Activated CD4-positive, CD25-positive, alpha-beta regulatory T cell treated with anti-CD3 and anti-CD28 coated beads, Interleukin-2, amount 50 U/mL, for 24 hours (primary cell): ENCODE results near the gene TBC1D14.
A peak's percentile ranks its signal among the peaks of the same experiment; 100 is the strongest.

Experiments used
- ATAC-seq, 2 donors: fragments of 150-1000 bp; cut with Tn5 transposase; one replicate each; pipeline ENCODE4 v1.10.0; 2021; ENCODE audit warnings: mild to moderate bottlenecking in 1 of 2, moderate library complexity in 1 of 2

Gene TBC1D14

DNA sequence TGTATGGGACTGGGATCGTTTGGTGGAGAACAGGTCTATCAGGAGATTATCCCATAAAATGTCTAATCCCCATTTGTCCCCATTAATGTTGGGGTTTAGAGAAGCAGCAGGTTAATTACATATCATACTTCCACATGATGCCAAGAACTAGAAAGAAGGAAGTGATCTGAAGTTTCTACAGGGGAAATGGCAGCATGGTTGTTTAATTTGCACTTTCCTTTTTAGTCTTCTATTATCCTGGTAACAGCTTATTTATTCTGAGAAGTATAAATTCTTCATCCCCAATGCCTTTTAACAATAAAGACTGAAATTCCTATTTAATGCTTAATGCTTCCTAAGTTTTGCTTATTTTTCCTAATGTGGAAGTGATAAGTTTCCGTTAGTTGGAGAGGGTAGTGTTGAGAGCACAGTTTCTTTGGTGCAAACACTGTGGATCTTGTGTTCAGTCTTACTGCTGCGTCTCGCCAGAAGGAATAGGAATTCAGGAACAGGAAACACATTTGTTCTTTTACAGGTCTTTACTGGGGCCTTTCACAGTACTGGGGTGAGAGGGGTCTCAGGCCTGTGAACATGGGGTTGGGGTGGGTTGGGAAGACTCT, 74.0 kb downstream of the TBC1D14 start:
- ATAC-seq, result no peak

DNA sequence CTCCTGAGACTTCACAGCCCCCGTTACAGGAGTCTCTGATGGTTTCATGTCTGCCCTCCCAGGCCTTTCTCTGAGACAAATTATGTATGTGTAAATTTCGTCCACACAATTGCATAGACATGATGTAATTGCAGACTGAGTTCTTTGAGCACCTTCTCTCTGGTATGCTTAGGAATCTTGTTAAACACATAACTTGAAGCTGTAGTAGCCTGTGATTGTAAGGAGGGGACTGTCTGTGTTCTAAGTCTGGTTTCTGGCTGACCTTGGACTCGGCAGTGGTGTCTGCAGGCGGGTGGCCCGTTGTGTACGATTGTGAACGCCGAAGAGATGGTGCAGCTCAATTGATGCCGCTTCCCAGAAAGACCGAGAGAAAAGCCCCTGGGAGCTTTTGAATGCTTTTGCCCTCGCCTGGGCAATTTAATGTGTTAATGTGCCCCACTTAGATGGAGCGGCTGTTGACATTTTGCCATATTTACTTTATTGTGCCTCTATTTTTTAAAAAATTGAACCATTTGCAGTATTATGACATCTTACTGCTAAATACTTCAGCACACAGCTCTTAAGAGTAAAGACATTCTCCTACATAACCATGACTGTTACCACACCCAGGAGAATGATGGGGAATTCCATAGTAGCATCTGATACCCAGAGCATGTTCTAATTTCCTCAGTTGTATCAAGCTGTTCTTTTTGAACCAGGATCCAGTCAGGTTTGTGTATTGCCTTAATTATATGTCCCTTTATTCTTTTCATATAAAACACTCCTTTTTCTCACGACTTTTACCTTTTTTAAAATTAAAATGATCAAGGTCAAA, 75.2 kb downstream of the TBC1D14 start:
- ATAC-seq, result no peak

DNA sequence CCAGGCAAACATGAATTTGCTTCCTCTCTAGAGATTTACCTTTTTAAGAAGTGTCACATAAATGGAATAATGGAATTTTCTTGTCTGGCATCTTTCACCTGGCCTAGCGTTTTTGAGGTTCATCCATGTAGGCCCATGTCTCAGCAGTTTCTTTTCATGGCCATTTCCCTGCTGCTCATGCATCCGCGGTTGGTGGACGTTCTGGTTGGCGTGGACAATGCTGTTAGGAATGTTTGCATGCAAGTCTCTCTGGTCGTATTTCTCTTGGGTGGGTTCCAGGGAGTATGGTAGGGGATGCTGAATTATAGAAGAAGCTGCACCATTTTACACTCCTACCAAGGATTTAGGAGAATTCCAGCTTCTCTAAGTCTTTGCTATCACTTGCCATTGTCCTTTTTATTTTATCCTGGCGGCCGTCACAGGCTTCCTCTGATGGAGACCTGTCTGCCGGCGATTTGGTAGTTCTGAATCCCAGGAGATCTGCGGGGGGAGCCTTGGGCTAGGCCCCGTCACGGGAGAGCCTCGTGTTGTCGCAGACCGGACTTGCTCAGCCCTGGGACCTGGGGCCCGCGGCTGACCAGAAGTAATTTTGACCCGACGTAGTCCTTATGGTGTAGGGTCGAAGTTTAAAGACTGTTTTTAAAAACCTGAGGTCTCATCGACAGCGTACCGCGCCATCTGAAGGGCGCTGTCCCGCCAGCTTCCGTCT, 76.6 kb downstream of the TBC1D14 start:
- ATAC-seq, result peak in 1 of 2 donors; percentile 1

DNA sequence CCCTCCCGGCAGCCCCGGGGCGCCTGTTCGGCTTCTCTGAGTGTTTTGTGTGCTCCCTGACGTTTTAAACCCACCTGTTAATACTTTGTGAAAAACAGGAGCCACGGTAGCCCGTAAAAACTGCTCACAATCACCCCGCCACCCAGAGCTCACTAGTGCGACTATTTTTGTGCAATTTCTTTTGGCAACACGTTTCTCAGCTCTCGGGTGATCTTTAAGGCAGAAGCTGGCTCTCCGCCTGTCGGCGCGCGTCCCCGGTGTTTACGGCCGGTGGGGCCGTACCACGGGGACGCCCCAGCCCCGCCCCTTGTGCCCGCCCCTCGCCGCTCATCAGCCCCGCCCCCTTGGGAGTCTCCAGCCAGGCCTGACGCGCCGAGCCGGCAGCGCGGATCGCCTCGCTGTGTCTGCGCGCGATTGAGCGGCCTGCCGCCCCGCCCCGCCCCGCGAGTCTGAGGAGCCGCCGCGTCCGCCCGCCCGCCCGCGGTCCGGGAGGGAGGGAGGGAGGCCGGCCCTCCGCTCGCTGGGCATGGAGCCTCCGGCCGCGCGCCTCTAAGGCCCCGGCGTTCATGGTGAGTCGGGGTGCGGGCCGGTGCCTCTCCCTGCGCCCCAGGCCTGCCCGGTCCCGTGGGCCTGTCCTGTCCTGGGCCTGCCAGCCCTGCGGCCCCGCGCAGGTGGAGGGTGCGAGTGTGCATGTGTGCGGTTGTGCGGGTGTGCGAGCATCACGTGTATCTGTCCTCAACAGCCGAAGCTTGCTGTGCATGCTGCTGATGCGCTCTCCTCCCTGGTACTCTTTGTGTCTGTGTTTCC, 77.4 kb downstream of the TBC1D14 start:
- peak; percentile 90 to 93 for ATAC-seq

DNA sequence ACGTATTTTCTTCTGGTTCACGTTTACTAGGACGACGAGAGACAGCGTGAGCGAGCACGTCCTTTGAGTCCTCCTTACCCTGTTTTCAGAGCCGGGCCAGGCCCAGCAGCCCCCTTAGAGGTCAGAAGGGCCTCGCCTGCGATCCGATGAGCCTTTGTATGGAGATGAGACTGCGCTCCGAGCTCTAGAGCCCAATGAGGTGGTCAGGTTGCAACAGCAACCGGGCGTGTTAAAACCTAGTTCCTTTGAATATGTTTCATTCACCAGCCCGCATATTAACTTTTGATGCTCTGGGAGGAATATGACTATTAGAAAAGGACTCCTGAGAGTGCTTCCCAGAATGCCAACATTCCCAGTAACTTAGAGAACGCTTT, 77.9 kb downstream of the TBC1D14 start:
- ATAC-seq, result peak; percentile 1 to 2

DNA sequence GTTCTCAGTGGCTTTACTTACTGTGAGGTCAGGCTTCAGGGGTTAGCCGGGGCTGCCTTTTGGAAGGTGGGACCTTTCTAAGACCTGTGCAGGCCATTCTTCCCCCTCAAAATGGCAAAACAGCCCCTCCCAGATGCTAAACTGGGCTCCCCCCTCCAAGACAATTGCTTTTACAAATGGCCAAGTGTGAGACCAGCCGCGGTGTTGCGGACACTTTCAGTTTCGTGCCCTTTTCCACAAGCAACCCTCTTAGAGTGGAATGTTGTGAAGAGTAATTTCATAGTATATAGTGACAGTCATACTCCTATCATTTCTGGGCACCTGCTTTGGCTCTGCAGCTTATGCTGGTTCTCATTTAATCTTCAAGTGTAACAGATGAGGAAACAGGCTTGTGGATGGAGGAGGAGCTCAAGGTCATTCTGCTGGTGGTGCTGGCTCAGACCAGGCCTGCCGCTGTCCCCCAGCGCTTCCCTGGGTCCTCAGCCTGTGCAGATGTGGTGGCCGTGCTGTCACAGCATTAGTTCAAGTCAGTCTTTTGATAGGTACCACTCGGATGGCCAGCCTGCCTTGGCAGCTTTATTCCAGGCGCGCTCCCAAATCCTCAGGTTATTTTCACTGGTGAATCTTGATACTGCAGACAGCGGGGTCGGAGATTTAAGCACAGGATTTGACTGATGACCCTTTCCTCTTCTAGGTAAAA, 78.5 kb downstream of the TBC1D14 start:
- no peak for ATAC-seq

DNA sequence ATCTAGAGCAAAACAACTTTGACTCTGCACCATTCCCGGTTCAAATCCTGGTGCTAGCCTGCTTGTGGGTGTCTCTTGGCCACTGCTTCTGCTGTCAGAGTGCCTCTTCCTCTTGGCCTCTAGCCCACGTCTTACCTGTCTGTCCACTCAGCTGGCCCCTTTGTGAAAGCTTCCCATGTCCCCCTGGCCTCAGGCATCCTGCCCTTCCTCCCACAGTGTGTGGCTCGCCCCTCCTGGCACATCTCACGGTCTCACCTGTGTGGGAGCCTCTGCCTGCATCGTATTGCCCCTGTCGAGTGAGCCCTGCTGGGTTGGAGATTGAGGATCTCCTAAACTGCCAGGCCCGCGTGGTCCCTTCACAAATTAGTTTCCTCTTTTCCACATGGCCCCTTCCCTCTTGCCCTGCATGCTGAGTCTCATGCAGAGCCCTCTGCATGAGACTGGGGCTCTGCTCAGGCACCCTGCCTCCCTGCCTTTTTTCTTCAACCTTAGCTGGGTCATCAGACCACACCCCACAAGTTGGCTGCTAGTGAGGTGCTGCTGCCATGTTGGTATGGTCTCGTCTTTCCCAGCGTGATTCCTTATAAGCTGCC, 79.8 kb downstream of the TBC1D14 start:
- ATAC-seq, result no peak

DNA sequence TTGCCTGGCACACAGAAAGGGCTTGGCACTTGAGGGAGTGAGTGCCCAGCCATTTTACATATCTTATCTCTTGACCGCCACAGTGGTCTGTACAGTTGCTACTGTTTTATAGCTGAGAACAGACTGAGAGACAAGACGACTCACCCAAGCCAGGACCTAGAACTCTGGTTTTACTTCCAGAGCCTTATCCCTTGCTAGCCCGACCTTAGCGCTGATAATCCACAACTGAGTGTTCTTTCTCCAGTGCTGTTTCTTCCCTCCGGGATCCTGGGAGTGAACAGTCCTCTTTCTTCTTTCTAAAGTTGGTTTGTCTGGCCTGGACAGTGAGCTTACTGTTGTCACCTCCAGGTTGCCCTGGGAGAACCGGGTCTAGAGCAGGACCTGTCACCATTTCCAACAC, 81.0 kb downstream of the TBC1D14 start:
- no peak for ATAC-seq

DNA sequence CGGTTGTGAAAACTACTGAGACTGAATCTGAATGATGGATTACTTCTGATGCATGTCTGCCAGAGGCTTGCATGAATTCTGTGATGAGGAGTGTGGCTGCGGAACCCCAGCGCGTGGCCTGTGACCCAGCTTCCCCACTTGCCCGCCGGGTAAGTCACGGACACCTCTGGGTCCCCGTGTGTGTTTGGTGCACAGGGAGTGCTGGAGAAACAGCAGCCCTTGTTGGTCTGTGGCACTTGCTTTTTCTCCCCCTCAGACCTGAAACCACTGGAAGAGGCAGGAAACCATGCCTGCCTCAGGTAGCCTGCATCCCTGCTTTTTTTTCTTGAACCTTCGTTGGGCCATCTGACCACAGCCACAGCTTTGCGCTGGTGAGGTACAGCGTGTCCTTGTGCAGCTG, 81.6 kb downstream of the TBC1D14 start:
- no peak for ATAC-seq

DNA sequence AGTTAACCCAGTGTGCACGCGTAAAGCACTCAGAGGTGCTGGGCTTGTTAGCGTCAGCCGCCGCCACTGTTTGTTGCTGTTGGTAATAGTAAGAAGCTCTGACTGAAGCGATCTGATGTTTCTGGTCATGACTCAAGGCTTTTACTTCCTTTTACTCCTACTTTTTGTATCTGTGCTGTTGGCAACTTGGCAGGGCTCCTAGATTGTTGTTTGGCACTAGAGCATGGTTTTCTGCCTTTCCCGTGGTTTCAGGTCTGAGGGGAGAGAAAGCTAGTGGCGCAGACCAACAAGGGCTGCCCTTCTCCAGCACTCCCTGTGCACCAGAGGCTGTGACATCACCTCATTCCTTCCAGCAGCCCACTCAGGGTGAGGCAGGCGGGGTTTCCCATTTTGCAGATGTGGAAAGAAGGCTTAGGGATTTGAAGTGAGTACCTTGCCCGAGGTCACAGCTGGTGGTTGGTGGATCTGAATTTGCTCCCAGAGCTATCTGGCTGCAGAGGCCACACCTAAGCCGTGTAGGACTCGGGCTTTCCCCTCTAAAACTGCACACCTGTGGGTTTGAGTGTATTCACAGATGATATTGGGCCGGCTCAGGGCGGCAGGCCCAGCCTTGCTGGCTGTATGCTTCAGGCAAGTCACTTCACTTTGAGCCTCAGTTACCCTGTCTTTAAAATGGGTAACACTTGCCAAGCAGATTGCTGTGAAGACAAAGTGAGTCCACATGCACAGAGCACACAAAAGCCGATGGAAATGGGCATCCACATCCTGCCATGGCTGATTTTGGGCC, 82.3 kb downstream of the TBC1D14 start:
- ATAC-seq, result no peak

DNA sequence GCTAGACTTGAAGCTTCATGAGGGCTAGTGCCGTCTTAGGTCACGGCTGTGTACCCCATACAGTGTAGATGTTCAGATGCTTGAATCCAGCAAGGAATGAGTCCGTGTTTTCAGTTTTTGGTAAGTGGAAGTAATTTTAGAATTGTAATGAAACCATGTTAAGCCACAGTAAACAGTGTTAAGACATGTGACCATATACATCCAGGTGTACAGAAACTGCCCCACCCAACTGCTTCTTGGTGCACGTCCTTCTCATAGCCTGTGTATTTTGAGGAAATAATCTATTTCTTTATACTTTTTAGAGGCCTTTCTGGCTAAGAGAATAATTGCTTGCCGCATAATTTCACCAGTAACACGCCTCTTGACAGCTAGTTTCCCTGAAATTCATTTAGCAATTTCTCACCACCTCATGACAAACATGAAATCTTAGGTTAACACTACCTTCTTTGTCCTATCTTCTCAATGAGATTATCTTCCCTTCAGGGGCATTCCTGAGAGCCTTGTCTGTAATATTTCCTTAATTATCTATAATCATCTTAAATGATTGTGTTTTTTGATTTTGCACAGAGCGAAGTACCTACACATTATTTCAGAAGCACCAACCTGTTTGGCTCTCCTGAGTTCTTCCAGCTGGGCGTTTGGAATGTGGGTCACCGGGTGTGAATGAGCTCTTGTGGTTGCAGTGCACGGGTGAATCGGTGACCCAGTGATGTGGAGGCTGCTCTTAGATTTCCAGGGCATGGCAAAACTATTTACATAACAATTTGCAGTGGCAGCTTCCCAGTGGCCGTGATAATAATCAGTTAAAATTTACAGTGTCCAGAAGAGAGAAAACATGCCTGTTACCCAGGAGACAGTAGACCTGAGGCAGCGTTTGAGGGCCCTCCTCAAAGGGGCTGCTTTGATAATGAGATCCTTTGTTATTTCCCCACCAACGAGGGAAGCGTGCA, 83.4 kb downstream of the TBC1D14 start:
- no peak for ATAC-seq

DNA sequence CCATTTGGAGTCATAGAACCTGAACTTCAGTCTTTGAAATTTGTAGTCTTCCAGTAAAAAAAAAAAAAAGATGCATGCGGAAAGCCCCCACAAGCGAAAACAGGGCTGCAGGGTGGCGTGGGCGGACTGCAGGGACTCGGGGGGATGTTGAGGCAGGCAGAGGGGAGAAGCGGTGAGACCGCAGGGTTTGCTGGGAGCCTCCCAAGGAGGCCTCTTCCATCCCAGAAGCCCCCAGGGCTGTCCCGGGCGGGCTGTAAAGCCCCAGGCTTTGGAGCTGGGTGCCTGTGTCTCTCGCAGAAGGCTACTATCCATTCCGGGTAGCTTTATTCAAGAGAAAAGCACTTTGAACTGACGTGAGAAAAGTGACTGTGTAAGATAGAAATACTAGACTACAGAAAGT, 86.9 kb downstream of the TBC1D14 start:
- no peak for ATAC-seq

DNA sequence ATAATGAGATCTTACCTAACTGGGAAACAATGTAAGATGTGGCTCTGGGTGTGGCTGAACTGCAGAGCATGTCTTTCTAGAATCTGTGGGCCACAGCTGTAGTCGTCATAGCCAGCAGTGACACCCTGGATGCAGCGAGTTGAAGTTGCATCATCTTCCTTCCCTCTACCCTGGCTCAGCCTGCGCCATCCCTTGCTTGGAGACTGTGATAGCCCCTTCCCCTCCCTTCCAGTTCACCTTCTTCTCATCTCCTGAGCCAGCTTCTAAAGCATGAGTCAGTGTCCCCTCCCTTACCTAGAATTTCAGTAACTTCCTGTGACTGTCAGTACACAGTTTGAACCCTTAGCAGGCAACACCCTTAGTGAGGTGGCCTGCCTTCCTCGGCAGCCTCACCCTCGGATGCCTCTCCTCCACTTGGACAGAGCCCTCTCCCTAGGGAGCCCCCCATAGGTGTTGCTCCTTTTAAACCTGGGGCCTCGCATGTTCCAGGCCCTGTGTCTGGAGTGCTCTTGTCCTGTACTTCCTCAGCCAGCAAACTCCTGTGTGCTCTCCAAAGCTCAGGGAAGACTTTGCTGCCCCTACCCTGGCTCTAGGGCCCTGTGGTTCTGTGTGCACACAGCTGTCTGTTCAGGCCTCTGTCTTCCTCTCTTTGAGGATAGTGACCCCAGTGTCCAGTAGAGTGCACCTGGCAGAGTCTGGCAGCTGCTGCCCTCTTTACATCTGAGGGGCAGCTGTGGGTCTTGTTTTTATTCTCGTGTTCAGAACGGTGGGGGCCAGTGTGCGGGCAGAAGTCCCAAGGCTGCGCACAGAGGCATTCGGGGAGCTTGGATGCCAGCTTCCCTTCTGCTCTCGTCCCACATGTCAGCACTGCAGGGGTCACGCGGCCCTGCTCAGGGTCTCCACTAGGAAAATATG, 89.8 kb downstream of the TBC1D14 start:
- ATAC-seq, result peak; percentile 81 to 91

DNA sequence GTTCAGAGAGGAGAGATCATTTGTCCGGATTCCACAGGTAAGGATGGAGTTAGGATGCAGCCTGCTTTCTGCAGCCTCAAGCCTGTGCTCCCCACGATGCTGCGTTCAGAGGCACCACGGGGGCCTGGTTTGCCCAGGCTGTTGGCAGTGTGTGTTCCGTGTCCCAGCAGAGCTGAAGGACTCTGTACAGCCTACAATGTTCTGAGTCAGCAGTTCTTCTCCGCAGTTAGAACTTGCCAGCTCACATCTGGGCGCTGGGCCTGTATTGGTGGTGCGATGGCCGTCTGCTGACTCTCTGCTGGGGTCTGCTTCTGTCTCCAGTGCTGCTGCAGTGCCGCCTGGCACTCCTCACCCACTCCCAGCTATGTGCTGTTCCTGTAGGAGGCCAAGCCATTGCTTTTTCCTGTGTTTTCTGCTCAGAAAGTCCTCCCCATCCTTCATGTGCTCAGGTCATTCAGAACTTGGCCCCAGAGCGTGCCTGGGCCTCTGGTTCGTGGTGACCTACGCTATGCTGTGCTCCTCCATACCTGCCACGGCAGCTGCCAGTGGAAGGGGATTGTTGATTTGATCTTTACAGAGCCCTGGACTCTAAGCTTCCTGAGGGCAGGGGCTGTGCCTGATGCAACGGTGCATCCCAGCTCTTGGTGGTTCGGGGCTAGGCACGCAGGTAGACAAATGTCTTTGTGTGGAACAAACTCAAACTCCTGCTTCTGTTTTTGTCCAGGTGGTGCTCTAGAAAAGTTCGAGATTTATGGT, 91.0 kb downstream of the TBC1D14 start:
- ATAC-seq, result no peak

DNA sequence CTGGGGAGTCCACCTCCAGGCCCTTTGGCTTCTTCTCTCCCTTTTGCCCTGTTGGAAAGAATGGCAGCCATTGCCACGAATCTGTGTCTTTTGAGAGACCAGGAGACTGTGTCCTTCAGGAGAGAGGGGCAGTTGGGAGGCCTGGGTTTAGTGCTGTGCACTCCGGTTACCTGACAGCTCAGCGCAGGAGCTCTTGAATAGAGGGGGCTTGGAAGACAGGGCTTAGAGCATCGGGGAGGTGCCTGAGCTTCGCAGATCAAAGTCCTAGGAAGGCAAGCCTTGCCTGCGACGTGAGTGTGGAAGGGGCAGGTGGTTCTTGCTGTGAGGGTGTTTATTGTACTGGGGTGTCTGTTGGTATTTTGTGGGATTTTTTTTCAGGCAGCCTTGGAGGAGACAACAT, 91.6 kb downstream of the TBC1D14 start:
- ATAC-seq, result no peak

DNA sequence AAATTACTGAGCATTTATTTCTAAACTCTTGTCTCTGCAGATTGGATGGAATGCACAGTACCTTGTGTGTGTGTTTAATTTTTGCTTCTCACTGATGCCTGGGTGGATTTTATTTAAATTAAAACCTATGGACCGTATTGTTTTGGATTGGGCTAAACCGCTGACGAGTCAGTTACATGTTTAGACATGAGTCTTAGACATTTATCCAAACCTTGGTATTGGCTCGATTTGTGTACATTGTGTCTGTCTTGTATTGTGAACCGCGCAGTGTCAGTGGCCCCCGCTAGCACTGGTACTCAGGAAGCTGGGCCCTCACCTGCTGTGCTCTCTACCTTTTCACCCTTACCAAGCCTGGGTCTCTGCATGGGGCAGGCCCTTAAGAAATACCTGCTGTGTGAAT, 92.7 kb downstream of the TBC1D14 start:
- ATAC-seq, result no peak

DNA sequence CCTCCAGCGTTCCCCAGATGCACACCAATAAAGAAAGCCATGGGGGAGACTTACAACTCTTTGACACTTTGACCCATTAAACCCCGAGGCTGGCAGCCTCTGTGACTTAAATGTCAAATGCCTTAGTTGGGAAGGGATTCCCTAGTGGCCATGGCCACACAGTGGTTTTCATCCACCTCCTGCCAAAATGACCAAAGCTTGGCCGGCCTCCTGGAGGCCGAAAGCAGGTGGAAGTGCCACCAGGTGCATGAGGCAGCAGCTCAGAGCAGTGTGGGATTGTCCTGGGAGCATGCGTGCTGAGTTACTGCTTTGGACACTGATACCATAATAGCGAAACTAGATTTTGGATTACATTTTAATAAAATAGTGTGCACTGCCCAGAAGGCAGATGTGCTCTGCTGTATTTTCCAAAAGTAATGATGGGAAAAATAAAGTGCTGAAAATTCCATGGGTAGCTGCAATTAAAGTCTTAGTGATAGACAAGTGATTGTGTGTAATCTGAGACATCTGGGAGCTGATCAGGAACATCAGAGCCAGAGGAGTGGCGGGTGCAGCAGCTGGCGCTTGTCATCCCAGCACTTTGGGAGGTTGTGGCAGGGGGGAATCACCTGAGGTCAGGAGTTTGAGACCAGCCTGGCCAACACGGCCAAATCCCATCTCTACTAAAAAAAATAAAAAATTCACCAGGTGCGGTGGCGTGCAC, 93.7 kb downstream of the TBC1D14 start:
- no peak for ATAC-seq

DNA sequence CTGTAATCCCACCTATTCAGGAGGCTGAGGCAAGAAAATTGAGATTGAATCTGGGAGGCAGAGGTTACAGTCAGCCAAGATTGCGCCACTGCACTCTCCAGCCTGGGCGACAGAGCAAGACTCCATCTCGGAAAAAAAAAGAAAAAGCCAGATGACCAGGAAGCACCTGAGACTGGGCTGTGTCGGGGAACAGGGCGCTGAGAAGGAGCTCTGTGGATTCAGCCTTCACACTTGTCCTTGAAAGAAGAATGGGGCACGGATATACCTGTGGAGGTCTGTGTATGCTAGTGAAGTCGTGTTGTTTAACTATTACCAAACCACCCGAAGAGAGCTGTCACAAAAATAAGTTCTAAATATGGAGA, 94.2 kb downstream of the TBC1D14 start:
- no peak for ATAC-seq
